A549 (cell line): ENCODE measurements around the gene CHN1. TPM values are rescaled to one million over a fixed set of nuclear protein-coding genes. Genes with fewer than 3 reads are reported as not detected.
A peak's percentile ranks its signal among the peaks of the same experiment; 100 is the strongest.

Experiments
- ATAC-seq, 2 experiments: fragments of 200-7000 bp in 1 of 2; fragments of >200 bp in 1 of 2; cut with Nextera tagmentation in 1 of 2; cut with Tn5 transposase in 1 of 2; 3 replicates each; pipeline versions ENCODE4 v1.8.0 to v1.9.1; 2018 to 2020; ENCODE audit warnings: mild to moderate bottlenecking in 1 of 2, moderate library complexity in 1 of 2
- CTCF ChIA-PET: fragments of 300-600 bp; sonication (Branson Sonifier 250); formaldehyde crosslinking; extraction: SDS; loops from one replicate; lab custom pipeline; 2021; ENCODE audit warnings: antibody characterized with exemption, inconsistent platforms; lab: Yijun Ruan, JAX
- POLR2A ChIA-PET: fragments of 350-600 bp; formaldehyde crosslinking; extraction: SDS; loops from one replicate; lab custom pipeline; 2021; ENCODE audit warnings: antibody characterized with exemption, inconsistent platforms; lab: Yijun Ruan, JAX
- DNase-seq, 2 experiments: peaks; one replicate each; pipeline versions ENCODE4 v3.0.0 to v3.0.0-alpha.2; 2011 to 2016; ENCODE audit warnings: low read depth in 1 of 2, low spot score in 1 of 2
- FAIRE-seq: peaks from 2 replicates; lab custom pipeline; 2011; peaks lifted over from hg19 to GRCh38; lab: Jason Lieb, UNC
- H3K27ac ChIP-seq, 2 experiments: fragments of >200 bp; sonication (Bioruptor Twin); formaldehyde crosslinking; 3 replicates each; pipeline ENCODE4 v1.5.1; 2016 to 2017
- H3K4me1 ChIP-seq: fragments of >200 bp; sonication (Bioruptor Twin); formaldehyde crosslinking; 3 replicates; pipeline ENCODE4 v1.6.1; 2016
- H3K4me2 ChIP-seq: fragments of >200 bp; sonication (Bioruptor Twin); formaldehyde crosslinking; 3 replicates; pipeline ENCODE4 v1.6.1; 2016
- H3K4me3 ChIP-seq: fragments of >200 bp; sonication (Bioruptor Twin); formaldehyde crosslinking; 3 replicates; pipeline ENCODE4 v1.5.1; 2016
- H3K9me3 ChIP-seq: fragments of >200 bp; sonication (Bioruptor Twin); formaldehyde crosslinking; 3 replicates; pipeline ENCODE4 v1.6.1; 2016
- BCL3 ChIP-seq: fragments of >200 bp; sonication (Bioruptor Twin); formaldehyde crosslinking; IDR thresholded peaks from 3 replicates; pipeline ENCODE4 v1.6.1; 2016
- BHLHE40 ChIP-seq: IDR thresholded peaks from 2 replicates; pipeline ENCODE4 v1.6.1; 2012; ENCODE audit warnings: low read depth, low read length, inconsistent platforms
- CBX2 ChIP-seq: fragments of 200-600 bp; sonication (generic); IDR thresholded peaks from 2 replicates; pipeline ENCODE4 v1.6.1; 2016; ENCODE audit warnings: low read depth, mild to moderate bottlenecking, borderline replicate concordance
- CHD2 ChIP-seq: fragments of 150-350 bp; IDR thresholded peaks from 2 replicates; pipeline ENCODE4 v1.6.1; 2014; ENCODE audit warnings: low read length; ENCODE audit not compliant: partially characterized antibody
- CHD4 ChIP-seq: fragments of 200-600 bp; sonication (generic); IDR thresholded peaks from 2 replicates; pipeline ENCODE4 v1.6.1; 2016; ENCODE audit warnings: antibody characterized with exemption, mild to moderate bottlenecking, borderline replicate concordance
- EHMT2 ChIP-seq: fragments of 200-600 bp; sonication (generic); IDR thresholded peaks from 2 replicates; pipeline ENCODE4 v1.6.1; 2016; ENCODE audit warnings: antibody characterized with exemption, low read depth, mild to moderate bottlenecking, moderate library complexity
- ESRRA ChIP-seq: fragments of 150-350 bp; IDR thresholded peaks from 2 replicates; pipeline ENCODE4 v1.6.1; 2014; ENCODE audit warnings: mild to moderate bottlenecking, low read length, borderline replicate concordance
- FOSL2 ChIP-seq, 2 experiments: fragments of 450-650 bp in 1 of 2; fragments of >200 bp in 1 of 2; sonication (Bioruptor Twin) in 1 of 2; formaldehyde crosslinking; IDR thresholded peaks; 2 replicates each; pipeline versions ENCODE4 v1.5.0 to v1.6.1; 2016 to 2020; ENCODE audit warnings: mild to moderate bottlenecking in 1 of 2, moderate library complexity in 1 of 2
- HEYL ChIP-seq: fragments of 250-450 bp; sonication (Bioruptor Pico); IDR thresholded peaks from 2 replicates; pipeline ENCODE4 v1.8.0; 2021; ENCODE audit warnings: mild to moderate bottlenecking, moderate library complexity
- HMGXB4 ChIP-seq: fragments of 250-450 bp; sonication (Bioruptor Pico); IDR thresholded peaks from 2 replicates; pipeline ENCODE4 v1.5.0; 2021; ENCODE audit warnings: mild to moderate bottlenecking, moderate library complexity, borderline replicate concordance
- JUNB ChIP-seq: fragments of >200 bp; sonication (Bioruptor Twin); formaldehyde crosslinking; IDR thresholded peaks from 2 replicates; pipeline ENCODE4 v1.6.1; 2016
- KDM1A ChIP-seq: fragments of 200-600 bp; sonication (generic); IDR thresholded peaks from 2 replicates; pipeline ENCODE4 v1.6.1; 2016; ENCODE audit warnings: low read depth, mild to moderate bottlenecking
- KDM5A ChIP-seq: fragments of 200-600 bp; sonication (generic); IDR thresholded peaks from 2 replicates; pipeline ENCODE4 v1.6.1; 2016; ENCODE audit warnings: antibody characterized with exemption, mild to moderate bottlenecking
- MAZ ChIP-seq: fragments of 150-350 bp; IDR thresholded peaks from 2 replicates; pipeline ENCODE4 v1.6.1; 2014; ENCODE audit warnings: antibody characterized with exemption, low read depth, low read length, borderline replicate concordance
- PBX3 ChIP-seq: IDR thresholded peaks from 2 replicates; pipeline ENCODE4 v1.6.1; 2012
- POLR2A ChIP-seq: IDR thresholded peaks from 2 replicates; pipeline ENCODE4 v1.6.1; 2012; ENCODE audit warnings: mild to moderate bottlenecking, low read length
- POLR2AphosphoS2 ChIP-seq: conservative IDR thresholded peaks from 2 replicates; pipeline ENCODE4 v1.6.1; 2012; ENCODE audit warnings: low read length, improper control_type of control experiment, inconsistent platforms
- RARB ChIP-seq: fragments of 250-450 bp; sonication (Bioruptor Pico); IDR thresholded peaks from 2 replicates; pipeline ENCODE4 v1.8.0; 2021; ENCODE audit warnings: mild to moderate bottlenecking, moderate library complexity
- RNF2 ChIP-seq: fragments of 200-600 bp; sonication (generic); IDR thresholded peaks from 2 replicates; pipeline ENCODE4 v1.6.1; 2016; ENCODE audit warnings: low read depth, mild to moderate bottlenecking, antibody characterized with exemption, moderate library complexity, borderline replicate concordance
- WGBS: methylation state at CpG from one replicate; pipeline ENCODE4 v1.1.6; 2017; ENCODE audit errors: missing lambda C conversion rate; 5-methylcytosine and 5-hydroxymethylcytosine counted together
- polyA plus RNA-seq, 4 experiments: library from polyadenylated mRNA; depleted of rRNA in 3 of 4; stranded (reverse); fragments of >200 nt; fragmentation: RNase III in 1 of 4; extraction: RNeasy Plus Mini Kit Qiagen cat#74134 plus additional on column Dnase treatment in 1 of 4; gene quantifications; 2 replicates in 3 of 4; 3 replicates in 1 of 4; pipeline ENCODE4 v1.2.3, GENCODE V29; 2011 to 2017
- TF ChIP-seq, protein P1 (sequence below): fragments of 200-600 bp; sonication (generic); IDR thresholded peaks from 2 replicates; pipeline ENCODE4 v1.6.1; 2016; ENCODE audit warnings: antibody characterized with exemption, mild to moderate bottlenecking, moderate library complexity

The CHN1 gene
- polyA plus RNA-seq, 2 of the 4 experiments (the other 2 are of a cell fraction): 20.9 to 46.6 TPM

DNA sequence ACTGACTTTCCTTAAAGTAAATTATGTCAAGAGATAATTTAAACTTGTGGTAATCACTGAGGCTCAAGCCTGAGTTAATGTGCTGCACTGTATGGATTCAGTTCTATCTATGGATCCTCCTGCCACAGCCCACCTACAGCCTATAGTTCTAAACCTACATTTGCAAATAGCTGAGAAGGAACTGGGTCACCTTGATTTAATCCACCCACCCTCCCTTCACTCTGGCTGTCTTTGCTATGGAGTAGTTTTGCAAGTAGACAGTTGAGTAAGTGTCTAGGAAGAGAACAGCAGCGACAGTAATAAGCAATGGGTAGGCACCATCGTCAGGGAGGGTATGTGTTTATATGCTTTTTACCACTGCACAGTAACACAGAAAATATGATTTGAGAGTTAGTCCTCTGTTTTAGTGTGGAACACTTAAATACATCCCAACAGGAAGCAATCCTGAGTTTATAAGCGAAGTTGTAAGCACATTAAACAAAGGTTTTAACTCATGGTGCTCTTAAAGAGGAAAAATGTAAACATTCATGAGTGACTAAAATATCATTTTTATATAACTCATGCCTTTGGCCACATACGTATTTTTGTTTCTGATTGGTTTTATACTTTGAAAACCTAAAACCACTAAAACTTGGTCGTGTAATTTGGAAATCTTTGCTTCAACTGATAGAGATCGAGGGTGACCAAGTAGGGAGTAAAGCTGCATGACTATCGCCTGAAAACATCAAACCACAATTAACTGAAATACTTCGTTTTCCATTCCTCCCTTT, 204.6 kb downstream of the CHN1 start:
- ChIA-PET CTCF (no interaction called here), POLR2A (no interaction called here)
- WGBS: 79% methylated on average over 8 of the region's 8 CpGs

GRCh38 chr2:174798801-174799200, 206.4 kb downstream of the CHN1 start:
- DNase-seq (no peak), ATAC-seq (peak in 1 of 2 experiments; percentile 25; a peak in 1 of 6 replicates), FAIRE-seq (no peak)
- ChIA-PET CTCF (interaction anchor here (0.9 to 1.1 kb wide), 3 partner anchors 12 to 186 kb away, joined by 3 to 4 read pairs (median 3); no protein-coding TSS in a partner anchor), POLR2A (no interaction called here)
- H3K27ac ChIP-seq: no peak overlapping the region
- H3K4me3 ChIP-seq: no peak overlapping the region
- H3K4me2 ChIP-seq: no peak overlapping the region
- H3K9me3 ChIP-seq: no peaks in the 10 kb centered on the region
- WGBS: 90% methylated on average over 1 of the region's 1 CpG
- 0 out of 3 replicates have a peak, but pooled peaks cover 5% of the 10 kb centered on the region for H3K4me1 ChIP-seq
- TF ChIP-seq CHD2 (no peak), RARB (CRISPR knock-in tag) (no peak), FOSL2 (IDR thresholded peaks at IDR 0.05) (no peak), FOSL2 (CRISPR knock-in tag; IDR thresholded peaks at IDR 0.05) (no peak), KDM5A (no peak), JUNB (no peak), BCL3 (no peak), POLR2A (no peak), RNF2 (no peak), CBX2 (no peak), ESRRA (no peak), HEYL (CRISPR knock-in tag) (no peak), BHLHE40 (no peak), PBX3 (no peak), MAZ (no peak), HMGXB4 (no peak)
- TF ChIP-seq, protein P1, sequence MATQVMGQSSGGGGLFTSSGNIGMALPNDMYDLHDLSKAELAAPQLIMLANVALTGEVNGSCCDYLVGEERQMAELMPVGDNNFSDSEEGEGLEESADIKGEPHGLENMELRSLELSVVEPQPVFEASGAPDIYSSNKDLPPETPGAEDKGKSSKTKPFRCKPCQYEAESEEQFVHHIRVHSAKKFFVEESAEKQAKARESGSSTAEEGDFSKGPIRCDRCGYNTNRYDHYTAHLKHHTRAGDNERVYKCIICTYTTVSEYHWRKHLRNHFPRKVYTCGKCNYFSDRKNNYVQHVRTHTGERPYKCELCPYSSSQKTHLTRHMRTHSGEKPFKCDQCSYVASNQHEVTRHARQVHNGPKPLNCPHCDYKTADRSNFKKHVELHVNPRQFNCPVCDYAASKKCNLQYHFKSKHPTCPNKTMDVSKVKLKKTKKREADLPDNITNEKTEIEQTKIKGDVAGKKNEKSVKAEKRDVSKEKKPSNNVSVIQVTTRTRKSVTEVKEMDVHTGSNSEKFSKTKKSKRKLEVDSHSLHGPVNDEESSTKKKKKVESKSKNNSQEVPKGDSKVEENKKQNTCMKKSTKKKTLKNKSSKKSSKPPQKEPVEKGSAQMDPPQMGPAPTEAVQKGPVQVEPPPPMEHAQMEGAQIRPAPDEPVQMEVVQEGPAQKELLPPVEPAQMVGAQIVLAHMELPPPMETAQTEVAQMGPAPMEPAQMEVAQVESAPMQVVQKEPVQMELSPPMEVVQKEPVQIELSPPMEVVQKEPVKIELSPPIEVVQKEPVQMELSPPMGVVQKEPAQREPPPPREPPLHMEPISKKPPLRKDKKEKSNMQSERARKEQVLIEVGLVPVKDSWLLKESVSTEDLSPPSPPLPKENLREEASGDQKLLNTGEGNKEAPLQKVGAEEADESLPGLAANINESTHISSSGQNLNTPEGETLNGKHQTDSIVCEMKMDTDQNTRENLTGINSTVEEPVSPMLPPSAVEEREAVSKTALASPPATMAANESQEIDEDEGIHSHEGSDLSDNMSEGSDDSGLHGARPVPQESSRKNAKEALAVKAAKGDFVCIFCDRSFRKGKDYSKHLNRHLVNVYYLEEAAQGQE: no peak

More for the DNA sequence above, 204.6 kb downstream of the CHN1 start:
- FAIRE-seq (no peak), ATAC-seq (no peak), DNase-seq (no peak)
- no peak overlapping the region for H3K4me3 ChIP-seq
- H3K27ac ChIP-seq: no peak overlapping the region
- H3K4me2 ChIP-seq: no peak overlapping the region
- H3K4me1 ChIP-seq: 0 out of 3 replicates have a peak, but pooled peaks cover 5% of the 10 kb centered on the region
- TF ChIP-seq HMGXB4: no peak
- no peak for TF ChIP-seq PBX3
- no peak for TF ChIP-seq BHLHE40
- no peak for TF ChIP-seq EHMT2
- TF ChIP-seq CBX2: no peak
- no peak for TF ChIP-seq KDM1A
- TF ChIP-seq POLR2AphosphoS2: no peak
- no peak for TF ChIP-seq CHD4
- H3K9me3 ChIP-seq: no peaks in the 10 kb centered on the region
